A673 (cell line): ENCODE data around the gene WDR45B.

Experiments
- CTCF ChIP-seq: fragments of 300-800, 200-600 bp; sonication (generic); conservative IDR thresholded peaks from 2 replicates; pipeline ENCODE4 v1.5.1; 2017; ENCODE audit warnings: low read depth, mild to moderate bottlenecking, antibody characterized with exemption, low read length, moderate library complexity, mixed read lengths
- EZH2 ChIP-seq: fragments of 200-600 bp; sonication (generic); IDR thresholded peaks from 2 replicates; pipeline ENCODE4 v1.6.1; 2017; ENCODE audit warnings: borderline replicate concordance, low read depth, mild to moderate bottlenecking, mixed read lengths, antibody characterized with exemption, low read length; ENCODE audit not compliant: poor library complexity, severe bottlenecking

GRCh38 chr17:82642022-82642421, 6.2 kb downstream of the WDR45B start:
- TF ChIP-seq EZH2 (no peak), CTCF (no peak)
